Renal pelvis (tissue), 4 donors: Measurements from ENCODE around the gene MAPK6. TPM values are rescaled to one million over a fixed set of nuclear protein-coding genes. Genes with fewer than 3 reads are reported as not detected.
A peak's percentile ranks its signal among the peaks of the same experiment; 100 is the strongest.

Experiments used
- DNase-seq: peaks from one replicate; pipeline ENCODE4 v3.0.0-alpha.2; 2013
- polyA plus RNA-seq, 3 donors: library from polyadenylated mRNA; unstranded; fragments of 120-200 nt; gene quantifications; one replicate each; pipeline ENCODE4 v1.2.1, GENCODE V29; 2013; ENCODE audit not compliant: insufficient read length in 3 of 3

MAPK6 gene
- polyA plus RNA-seq, 3 donors = 35.5 to 39.5 (median 37.2) TPM

GRCh38 chr15:52006702-52007340 lies 12.2 kb upstream of the MAPK6 start:
- no peak for DNase-seq

DNA sequence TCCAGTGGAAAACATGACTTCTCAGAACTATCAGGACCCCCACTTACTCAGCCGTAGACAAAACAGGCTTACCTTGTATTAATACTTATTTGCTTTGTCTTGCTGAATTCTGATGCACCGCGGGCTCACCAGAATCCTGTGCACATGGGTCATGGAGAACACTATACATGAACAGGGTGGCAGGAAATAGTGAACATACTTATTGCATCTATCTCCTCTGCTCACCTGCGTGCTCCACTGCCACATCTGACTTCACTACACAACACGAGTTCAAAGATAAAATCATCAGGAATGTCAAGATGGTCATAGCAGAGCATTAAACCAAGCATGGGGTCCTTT lies 10.7 kb upstream of the MAPK6 start:
- no peak for DNase-seq

DNA sequence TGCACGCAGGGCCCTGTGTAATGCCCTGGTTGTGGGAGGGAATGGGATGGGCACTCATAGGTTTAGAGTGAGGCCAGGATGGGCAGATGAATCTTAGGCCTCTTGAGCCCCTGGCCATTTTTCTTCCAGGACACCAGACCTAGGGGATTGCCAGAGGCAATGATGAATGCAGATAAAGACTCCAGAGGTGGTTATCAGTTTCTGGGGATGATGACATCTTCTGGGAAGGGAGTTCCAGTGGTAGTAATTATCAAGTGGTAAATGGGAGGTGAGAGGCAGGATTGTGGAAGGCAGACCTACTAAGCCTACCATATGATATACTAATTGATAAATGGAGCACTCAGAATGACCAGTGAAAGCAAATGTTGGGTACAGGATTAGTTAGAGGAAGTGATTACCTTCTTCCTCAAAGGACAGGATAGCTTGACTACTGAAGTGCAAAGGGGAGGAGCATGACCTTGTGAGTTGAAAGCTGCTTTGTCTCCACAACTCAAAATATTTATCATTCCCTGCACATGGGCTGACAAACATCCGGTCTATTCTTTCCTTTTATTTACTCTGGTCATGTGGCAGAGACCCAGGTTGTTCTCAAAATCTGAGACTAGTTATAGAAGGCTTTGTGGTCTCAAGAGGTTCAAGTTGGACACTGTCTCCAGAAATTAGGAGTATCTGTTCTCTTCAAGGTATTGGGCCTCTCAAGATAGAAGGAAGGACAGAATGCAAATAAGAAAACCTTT lies 10.2 kb upstream of the MAPK6 start:
- DNase-seq = no peak

DNA sequence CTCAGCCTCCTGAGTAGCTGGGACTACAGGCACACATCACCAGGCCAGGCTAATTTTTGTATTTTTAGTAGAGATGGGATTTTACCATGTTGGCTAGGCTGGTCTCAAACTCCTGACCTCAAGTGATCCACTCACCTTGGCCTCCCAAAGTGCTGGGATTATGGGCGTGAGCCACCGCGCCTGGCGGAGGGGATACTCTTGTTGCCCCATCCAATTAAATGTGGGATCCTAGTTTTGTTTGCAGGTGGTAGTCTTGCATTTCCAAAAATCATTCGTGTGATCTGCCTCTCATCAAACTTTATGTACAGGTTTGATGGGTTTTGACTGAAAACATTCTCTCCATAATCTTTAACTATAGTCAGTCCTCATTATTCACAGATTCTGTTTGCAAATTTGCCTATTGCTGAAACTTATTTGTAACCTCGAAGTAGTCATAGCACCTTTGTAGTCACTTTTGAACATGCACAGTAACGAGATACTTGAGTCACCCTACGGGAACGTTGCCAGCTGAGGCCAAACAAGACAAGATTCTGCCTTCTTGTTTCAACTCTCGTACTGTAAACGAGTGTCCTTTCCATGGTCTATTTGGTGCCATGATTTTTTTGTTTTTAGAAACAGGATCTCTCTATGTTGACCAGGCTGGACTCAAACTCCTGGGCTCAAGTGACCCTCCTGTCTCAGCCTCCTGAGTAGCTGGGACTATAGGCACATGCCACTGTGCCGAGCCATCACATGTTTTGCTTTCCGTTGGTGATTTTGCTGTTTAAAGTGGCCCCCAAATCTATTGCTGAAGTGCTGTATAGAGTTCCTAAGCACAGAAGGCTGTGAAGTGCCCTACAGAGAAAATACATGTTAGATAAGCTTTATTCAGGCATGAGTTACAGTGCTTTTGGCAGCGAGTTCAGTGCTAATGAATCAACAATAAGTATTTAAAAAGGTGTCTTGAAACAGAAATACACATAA lies 8.1 kb upstream of the MAPK6 start:
- DNase-seq = no peak

DNA sequence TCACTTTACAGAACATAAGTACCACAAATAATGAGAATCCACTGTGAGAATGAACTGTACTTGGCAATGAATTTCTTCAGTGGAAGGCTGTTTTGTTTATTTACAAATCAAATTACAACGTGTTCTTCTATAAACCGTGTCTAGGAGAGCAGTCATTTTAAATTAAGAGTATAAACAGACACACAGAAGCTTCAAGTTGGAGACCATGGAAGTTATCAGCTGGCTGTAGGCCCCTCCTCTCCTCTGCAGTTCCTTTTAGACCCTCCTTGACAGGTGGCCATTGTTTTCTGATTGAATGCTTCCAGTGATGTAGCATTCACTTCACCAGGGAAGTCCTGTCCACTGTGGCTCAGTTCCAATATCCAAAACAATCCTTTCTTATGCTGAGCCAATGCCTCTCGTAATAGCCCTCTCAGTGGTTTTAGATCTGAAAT lies 7.3 kb upstream of the MAPK6 start:
- DNase-seq = no peak

DNA sequence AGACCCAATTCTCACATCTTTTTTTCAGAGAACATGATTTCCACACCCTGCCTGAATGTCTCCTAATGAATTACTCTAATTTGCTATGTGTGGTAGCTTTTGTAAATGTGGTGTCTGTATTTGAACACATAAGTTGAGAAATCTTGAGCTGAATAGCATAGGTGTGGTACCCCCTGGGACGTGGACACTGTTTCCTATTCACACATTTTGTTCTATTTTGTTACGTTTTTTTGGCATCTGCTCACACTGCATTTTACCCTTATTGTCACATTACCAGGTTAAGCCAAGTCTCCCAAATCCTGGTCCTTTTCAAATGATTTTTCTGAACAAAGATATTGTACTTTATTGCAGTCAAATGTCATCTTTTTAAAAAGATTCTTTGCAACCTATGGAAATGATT lies 6.8 kb upstream of the MAPK6 start:
- DNase-seq = no peak

GRCh38 chr15:52013151-52013791 lies 5.7 kb upstream of the MAPK6 start:
- DNase-seq = no peak

- DNase-seq = no peak
These were observed 4.4 kb upstream of the MAPK6 start for GRCh38 chr15:52014616-52015015.

GRCh38 chr15:52016316-52016715 lies 2.7 kb upstream of the MAPK6 start:
- DNase-seq = no peak

DNA sequence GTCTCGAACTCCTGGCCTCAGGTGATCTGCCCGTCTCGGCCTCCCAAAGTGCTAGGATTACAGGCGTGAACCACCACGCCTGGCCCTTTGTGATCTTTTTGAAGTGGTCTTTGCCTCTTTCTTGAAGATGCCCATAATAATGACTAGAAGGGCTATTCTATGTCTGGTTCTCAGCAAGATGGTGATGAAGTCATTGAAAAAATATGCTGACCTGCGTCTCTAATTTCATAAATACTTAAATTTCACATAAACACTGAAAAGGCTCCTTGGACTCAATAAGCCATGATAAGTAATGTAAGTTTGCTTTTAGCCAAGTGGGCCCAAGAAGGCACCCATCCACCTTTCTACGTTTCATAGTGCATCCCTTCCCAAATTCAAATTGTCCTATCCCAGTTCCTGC lies 775 bp upstream of the MAPK6 start:
- DNase-seq = no peak

DNA sequence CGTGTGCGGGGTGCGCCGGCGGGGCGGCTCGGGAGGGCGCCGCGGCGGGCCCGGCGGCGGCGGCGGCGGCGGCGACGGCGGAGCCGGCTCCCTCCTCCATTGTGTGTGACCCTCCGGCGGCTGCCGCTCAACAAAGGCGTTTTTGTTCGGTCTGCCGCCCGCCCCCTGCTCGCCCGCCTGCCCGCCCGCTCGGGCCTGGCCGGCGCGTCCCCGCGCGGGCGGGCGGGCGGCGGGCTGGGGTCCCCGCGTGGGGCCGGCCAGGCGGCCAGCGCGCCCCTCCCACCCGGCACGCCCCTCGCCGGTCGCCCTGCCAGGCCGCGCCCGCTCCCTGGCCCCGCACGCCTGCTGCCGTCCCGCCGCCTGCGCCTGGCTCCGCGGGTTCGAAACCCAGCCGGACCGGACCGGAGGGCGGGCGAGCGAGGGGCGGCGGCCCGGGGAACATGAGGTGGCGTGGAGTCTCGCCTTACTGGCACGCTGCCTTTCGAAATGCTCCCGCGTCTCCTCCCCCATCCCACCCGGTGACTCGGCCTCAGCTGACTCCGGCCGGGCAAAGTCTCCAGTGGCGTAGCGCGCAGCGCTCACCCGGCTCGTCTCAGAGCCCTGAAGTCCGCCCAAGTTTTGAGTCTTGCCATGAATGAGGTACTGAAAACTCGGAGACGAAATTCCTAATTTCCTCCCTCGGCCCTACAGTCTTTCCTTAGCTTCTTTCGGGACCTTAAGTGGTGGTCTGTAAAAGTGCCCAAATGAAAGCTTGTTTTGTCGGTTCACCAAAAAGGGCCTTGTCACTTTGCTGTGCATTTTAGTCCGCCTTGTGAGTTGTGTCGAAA lies 588 bp downstream of the MAPK6 start:
- peak; percentile 66 for DNase-seq

DNA sequence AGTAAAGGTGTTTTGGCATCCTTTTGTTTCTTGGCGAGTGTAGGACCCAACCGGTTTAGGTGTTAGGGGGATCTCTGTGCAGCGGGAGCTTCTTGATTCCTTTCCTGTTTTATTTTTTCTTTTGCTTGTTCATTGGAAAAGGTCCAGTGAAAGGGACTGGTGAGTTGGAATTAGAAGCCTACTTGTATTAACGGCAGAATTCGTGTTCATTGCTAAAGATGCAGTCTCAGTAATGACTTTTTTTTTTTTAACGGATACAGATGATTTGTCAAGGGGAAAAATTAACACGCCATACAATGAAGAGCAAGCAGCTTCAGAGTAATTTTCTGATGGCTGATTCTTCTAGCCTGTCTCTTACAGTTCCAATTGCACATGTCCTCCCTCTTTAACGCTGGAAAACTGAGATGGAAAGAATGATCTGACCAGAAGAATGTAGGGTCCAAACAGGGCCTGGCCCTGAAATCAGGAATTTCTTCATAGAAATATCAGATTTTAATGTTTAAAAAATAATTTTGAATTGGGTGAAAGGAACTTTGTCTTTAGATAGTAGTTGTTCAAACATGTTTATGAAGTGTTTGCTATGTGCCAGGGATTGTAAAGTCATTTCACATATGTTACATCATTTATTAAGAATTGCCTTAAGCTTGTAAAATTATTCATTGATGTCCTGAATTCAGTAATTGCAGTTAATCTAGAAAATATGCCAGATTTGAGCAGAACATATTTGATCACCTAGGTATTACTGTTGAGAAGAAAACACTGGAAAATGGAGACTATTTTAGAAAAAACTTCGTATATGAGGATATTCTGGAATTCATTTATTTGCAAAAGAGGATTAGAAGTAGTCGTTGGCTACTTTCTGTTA lies 1.4 kb downstream of the MAPK6 start:
- no peak for DNase-seq

GRCh38 chr15:52021128-52021671 lies 2.2 kb downstream of the MAPK6 start:
- no peak for DNase-seq

- DNase-seq = no peak
These were observed 3.0 kb downstream of the MAPK6 start for GRCh38 chr15:52021892-52022540.

- DNase-seq = no peak
These were observed 4.3 kb downstream of the MAPK6 start for GRCh38 chr15:52023169-52023922.

- DNase-seq = no peak
These were observed 9.5 kb downstream of the MAPK6 start for GRCh38 chr15:52028431-52029093.

DNA sequence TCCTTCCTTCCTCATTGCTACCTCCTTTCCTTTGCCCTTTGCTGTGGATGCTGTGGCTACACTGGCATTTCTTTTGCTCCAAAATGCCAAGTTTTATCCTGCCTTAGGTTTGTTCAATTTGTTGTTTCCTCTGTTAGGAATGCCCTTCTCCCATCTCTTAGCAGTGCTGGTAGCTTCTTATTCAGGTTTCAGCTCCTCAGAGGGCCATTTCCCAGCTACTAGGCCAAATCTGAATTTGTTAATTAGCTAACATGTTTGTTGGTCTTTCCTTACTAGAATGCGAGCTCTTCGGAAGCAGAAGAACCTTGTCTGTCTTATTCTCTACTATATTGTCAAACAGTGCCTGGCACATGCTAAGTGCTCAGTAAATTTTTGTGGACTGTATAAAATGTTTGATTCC lies 11.0 kb downstream of the MAPK6 start:
- DNase-seq = no peak

GRCh38 chr15:52031556-52031955 lies 12.5 kb downstream of the MAPK6 start:
- no peak for DNase-seq
